Right renal cortex interstitium (tissue), 3 donors: ENCODE measurements around the gene FCRL4. TPM values are rescaled to one million over a fixed set of nuclear protein-coding genes. Genes with fewer than 3 reads are reported as not detected.

Experiments
- DNase-seq, 3 donors: peaks; one replicate each; pipeline ENCODE4 v3.0.0-alpha.2; 2013; ENCODE audit warnings: low read depth in 3 of 3, low spot score in 2 of 3
- polyA plus RNA-seq, 3 donors: library from polyadenylated mRNA; unstranded; fragments of 120-200 nt; gene quantifications; one replicate each; pipeline ENCODE4 v1.2.1, GENCODE V29; 2013; ENCODE audit not compliant: insufficient read length in 3 of 3

The FCRL4 gene
- not detected for polyA plus RNA-seq

DNA sequence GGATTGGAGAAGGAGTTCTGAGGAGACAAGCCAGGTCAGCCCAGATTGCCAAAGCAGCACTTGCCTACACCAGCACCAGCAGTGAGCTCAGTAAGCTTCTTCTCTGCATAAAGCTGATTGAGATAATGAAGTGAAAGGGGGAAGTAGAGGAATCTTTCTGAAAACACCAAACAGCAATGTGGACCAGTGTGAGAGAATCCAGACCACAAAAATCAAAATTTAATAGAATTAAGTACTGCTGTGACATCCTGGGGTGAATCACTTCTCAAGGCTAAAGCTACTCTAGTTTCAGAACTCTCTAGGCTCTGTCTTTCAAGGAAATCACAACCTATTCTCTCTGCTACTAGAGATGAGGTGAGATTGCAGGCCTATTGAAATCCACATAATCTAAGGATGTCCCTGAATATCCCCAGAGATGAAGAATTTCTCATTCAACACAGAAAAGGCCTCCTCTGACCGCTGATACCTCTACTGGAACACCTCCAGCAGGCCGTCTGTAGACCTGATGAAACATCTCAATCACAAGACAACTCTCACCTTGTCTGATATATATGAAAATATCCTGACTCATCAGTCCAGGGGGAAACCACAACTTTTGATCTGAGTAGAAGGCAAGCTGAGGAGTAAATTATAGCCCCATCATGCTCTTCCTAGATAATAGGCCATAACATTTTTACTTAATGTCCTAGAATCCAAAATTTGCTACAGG is at the start of gene FCRL4:
FCRL4 (minus strand) TSS at position 127 of the 709 bp plus-strand sequence. CDS start 141 bp downstream, outside the sequence.
- DNase-seq: no peak

DNA sequence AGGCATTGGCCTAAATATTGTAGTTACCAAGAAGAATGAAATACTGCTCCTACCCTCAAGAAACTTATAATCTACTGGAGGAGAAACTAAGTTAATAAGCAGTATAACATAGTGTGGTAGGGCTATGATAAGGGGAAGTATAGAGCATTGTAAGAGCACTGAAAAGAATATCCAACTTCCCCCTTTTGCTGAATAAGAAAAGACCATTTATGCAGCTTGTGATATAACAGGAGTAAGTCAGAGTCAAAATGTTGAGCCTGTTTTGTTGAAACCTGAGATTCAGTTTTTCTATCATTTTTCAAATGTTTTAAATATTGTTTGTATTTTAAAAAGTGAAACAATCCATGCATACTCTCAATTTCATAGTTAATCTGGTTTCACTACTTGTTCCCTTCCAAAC is 48.3 kb upstream of the FCRL4 start:
- DNase-seq: no peak

DNA sequence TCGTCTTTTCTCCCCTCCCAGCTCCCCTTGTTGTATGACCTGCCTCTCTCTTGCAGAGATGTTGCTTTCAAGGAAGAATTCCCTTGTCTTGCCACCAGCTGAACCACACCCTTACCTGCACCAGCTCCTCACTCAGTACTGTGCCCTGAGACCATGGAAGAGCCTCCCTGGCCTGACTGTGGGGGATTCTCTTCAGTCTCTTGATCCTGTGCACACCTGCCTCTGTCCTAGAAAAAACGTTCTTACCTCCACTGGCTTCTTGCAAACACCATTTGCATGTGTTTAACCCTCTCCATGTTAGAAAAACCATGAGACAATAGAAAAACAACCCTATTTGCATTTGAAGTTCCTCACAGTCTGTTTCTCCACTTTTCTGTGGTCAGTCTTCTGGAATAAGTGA is 43.3 kb upstream of the FCRL4 start:
- no peak for DNase-seq

DNA sequence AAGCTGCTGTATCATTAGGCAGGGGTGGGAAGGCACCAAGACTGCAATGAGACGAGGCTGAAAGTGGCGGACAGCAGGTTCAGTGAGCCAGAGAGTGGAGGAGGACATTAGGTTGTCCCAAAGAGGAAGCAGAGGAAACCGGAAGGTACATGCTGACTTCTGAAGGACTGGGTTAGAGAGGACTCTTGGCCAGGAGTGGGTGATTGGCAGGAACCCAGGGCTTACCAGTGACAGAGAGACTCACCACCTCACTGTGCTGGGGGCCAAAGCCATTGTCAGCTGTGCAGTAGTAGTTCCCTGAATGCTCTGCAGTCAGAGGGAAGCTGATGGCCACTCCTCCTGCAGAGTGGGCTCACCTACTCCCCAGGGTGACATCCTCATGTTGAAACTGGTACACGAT is 41.9 kb upstream of the FCRL4 start:
- no peak for DNase-seq

DNA sequence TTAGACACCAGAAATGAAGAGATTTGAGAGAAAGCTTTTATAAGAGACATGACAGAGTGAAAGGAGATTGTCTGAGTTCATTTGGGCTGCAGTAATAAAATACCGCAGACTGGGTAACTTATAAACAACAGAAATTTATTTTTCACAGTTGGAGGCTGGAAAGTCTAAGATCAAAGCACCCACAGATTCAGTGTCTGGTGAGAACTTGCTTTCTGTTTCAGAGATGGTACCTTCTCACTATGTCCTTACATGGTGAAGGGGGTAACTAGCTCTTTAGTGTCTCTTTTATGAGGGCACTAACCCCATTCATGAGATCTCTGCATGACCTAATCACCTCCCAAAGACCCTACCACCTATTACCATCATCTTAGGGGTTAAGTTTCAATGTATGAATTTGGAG is 30.9 kb upstream of the FCRL4 start:
- no peak for DNase-seq

DNA sequence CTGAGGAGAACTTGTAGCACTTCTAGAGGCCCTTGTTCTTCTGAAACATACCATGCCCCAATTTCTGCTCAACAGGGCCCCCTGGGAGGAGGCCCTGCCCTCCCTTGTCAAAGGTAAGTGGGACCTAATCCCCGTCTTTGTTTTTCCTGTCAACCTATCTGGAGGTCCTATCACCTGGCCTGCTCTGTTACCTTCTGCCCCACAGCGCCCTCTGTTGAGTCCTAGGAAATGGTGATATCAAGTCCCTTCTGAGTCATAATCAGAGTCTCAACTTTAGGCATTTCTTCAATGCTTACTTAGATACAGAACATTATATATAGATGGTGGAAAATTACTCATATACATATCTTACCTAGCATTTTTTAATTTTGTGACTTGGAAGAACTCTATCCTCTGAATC is 28.2 kb upstream of the FCRL4 start:
- no peak for DNase-seq

DNA sequence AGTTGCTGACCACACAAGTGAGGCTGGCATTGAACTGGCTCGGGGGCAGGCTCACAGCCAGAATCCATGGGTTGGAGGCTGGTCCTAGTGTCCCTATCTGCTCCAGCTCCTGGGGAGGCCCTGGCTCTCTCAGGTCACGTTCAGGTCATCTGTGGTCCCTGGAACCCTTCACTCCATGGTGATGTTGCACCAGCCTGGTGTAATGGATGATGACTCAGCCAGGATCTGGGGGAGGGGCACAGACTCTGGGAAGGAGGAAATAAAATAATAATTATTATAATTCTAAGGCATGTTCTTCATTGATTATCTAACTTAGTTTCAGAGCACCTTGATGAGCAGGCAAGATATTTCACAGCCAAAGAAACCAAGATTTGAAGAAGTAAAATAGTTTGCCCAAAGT is 26.6 kb upstream of the FCRL4 start:
- no peak for DNase-seq

DNA sequence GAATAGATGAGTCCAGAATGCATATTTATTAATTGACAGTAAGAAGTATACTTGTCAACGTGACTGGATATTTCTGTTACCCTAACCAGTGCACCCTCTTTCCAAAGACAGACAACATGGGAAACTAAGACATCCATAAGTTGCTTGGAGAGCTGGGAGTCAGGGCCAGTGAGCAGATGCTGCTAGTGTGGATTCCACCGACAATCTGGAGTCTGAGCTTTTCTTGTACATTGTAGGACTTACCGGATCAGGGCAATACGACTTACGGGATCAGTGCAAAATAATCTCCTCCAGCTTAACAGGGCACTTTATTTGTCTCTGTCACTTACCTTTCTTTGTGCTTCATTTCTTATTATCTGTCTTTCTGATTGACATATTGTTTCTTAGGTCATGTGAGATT is 24.6 kb upstream of the FCRL4 start:
- no peak for DNase-seq

DNA sequence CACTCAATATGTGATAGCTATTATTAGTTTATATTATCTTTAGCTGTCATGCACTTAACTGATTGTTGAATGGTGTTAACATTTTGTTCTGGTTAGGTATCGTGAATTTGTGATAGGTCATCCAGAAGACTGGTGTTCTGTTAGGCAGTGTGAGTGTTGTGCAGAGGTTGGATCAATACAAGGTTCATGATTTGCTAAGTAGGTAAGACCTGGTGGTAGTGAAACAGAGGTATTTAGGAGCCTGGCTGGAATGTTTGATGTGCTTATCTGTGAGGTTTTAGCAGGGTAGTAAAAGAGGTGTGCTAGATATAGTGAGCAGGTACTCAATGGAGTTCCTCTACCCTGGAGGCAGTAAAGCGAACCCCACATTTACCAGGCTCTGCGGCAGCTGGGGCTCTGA is 20.3 kb upstream of the FCRL4 start:
- DNase-seq: no peak

DNA sequence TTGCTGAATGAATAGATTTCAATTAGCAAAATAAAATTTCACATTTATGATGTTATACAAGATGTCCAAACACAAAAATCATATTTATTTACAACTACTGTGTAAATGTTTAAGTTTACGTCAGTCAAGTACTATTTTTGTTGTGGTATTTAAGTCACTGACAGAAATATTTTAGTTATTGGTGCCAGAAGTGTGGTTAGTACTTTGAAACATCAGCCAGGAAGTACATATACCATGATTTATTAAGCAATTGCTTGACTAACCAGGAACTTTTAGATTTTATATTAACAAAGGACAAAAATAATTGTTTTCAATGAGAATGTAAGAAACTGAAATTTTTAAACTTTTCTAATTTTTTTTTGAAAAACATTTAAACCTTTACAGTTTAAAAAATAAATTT is 2.4 kb upstream of the FCRL4 start:
- no peak for DNase-seq

DNA sequence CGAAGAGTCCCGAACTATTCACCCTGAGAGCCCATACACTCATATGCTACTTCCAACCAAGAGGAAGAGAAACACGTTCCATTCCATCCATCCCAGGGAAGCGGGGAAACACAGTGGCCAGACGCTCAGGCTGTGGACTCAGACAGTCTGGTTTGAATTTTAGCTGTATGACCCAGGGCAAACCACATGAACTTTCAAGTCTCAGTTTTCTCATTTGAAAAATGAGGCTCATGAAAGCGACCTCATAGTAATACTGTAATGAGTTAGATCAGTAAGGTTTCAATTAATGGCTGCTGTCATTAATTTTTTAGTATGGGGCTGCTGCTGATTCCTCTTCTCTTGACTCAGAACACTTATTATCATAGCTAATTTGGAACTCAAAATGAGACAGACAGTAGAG is 1.5 kb downstream of the FCRL4 start:
- DNase-seq: no peak

DNA sequence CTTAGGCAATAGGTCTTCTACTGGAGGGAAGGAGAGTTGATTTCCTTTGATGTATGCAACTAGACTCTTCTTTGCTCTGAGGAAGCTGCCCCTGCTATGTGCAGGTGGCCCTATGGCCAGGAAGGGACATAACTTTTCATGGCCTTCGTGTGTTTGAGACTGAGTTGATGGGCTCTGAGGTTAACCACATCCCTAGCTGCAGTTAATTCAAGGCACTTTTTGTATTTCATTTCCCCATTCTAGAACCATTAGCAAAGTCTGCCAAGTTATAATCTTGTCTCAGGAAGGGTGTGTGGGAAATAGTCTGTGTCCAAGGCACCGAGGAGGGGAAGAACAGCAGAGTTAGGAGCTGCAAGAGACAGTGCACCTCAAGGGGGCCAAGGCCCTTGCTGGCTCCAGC is 2.5 kb downstream of the FCRL4 start:
- no peak for DNase-seq

DNA sequence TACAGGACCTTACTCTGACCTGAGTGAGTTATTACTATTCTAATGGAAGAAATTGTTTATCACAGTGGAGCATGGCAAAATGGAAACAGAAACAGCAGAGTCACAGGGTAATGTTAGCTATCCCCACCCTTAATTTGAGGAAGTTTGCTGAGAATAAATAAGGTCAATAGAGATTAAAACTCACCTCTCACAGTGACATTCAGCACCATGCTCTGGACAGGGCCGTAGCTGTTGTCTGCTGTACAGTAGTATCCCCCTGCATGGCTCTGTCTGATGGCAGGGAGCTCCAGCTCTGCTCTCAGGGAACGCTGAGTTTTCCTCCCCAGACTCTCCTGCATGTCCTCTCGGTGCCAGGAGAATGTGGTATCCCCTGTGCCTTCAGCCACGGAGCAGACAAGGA is 11.9 kb downstream of the FCRL4 start:
- peak in 1 of 3 donors; percentile 4 for DNase-seq

DNA sequence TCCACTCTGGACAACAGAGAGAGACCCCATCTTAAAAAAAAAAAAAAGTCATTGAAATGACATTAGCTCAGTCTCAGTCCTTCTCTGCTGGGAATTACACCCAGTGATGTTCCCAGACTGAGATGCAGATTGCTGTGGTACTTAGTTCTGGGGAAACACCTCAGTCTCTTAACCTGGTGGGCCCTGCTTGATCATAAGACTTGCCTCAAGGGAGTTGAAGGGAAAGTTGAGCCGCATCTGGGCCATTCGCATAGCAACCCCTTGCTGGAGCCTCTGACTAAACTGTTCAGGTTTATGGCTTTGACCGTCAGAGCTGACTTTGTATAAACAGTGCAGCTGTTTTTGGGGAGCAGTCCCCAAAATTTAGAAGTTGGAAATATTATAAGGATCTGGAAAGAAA is 13.4 kb downstream of the FCRL4 start:
- no peak for DNase-seq

DNA sequence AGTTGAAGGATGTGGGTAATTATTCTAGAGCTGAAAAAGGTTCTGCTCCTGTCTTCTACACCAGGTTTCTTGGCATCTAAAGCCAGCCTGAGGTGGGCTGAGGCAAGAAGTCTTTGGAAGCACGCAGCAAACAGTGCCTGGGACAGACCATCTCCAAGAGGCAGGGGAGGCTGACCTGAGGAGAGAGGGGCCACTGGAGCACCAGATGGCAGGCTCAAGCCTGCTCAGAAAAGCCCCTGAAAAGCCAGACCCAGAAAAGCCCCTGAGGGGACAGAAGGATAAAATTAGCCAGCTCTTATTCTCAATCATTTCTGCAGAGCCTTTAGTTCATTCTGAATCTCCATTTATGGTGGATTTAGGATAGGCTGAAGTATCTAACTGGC is 17.1 kb downstream of the FCRL4 start:
- no peak for DNase-seq

DNA sequence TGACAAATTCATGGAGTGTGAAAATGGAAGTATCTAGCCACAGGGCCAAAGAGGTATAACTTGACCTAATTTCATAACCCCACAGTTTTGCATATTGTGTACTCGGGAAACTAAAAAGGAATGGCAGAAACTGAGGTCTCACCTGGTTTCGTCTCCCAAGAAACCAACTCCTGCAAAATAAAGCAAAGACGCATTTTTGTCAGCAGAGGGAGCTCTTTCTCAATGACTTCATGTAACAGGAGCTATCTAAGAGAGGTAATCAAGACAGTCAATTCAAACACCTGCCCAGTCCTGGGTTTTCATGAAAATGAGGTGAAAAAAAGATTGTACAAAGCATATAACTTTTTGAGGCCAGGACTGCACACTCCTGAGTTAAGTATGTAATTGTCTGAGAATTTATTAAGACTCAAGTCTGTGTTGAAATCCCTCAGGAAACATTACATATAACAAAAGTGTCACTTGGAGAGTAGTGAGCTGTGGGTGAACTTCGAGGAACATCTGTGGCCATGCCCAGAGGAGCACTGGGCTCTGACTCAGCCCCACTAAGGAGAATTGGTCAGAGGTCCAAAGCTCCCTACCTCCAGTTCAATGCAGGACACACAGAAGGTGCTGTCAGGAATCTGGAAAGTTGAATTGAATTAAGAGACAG is 17.6 kb downstream of the FCRL4 start:
- DNase-seq: peak; percentile 31 to 66 (median 38)

DNA sequence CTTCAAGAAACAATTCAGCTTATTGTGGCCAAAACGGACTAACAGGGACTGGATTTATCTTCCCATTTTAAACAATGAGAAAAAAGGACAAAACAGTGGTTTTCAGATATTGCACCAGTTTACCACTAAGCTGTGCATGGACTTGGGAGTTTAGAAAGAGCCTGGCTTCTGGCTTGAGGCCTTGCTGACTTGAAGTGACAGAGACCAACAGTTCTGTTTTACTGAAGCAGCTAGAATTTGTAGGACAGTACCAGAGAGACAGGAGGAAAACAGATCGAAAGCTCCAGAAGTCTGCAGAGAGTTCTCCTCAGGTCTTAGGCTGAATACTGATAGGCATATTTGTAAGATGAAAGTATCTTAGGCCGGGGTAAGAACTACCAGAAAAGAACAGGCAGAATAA is 20.5 kb downstream of the FCRL4 start:
- DNase-seq: no peak

DNA sequence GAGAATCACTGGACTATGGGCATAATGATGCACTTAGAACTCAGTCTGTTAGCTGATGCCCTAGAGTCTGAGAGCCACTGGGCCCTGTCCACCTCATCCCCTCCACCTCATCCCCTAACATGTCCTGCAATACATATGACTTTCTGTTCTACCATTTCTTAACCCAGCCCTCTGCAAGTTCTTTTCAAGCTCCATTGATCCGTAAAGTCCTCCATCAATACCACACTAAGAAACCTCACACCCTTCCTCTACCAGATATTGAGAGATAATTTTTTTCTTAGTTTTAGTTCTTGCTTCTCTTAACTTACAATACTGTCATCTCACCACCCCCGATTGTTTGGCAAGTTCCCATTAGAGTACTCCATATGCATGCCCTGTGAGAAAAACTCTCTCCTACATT is 22.1 kb downstream of the FCRL4 start:
- DNase-seq: no peak

DNA sequence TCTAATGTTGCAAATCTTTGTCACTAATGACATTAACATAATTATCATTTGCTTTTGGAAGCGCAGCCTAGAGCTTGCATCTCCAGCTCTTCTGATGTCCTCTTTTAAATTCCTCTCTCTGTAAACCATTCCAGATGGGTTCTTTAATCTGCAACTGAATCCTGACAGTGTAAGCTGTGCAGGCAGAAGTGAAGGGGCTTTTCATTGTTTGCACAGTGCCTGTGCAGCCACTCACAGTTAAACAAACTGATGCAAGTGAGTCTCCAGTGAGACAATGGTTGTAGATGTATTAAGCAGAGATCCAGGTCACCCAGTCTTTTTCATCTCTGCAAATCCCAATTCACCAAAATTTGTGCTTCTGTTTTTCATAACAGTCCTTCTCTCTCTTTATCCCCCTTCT is 23.0 kb downstream of the FCRL4 start:
- DNase-seq: no peak

DNA sequence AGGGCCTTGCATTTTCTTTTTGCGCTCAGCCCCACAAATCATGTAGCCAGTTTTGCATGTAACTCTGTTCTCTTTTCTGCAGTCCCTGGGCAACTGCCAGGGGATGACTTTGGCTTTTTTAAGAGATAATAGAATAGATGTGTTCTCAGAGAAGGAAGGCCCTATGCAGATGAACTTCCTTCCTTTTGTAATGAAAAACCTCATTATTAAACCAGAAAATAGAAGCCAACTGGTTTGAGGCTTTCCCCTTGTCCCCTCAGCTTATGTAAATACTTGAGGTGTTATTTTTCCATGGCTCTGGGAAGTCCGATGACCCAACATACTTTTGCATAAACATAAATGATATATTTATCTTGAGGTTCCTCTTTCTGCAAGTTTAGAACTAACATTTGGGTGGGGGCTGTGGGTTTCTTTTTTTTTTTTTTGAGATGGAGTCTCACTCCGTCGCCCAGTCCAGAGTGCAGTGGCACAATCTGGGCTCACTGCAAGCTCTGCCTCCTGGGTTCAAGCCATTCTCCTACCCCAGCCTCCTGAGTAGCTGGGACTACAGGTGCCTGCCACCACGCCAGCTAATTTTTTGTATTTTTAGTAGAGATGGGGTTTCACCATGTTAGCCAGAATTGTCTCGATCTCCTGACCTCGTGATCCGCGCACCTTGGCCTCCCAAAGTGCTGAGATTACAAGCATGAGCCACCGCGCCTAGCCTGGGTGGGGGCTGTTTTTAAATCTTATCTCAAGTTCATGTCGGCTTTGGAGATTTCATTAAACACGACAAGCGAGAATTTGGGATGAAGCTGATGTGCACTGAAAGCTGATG is 31.2 kb downstream of the FCRL4 start:
- DNase-seq: no peak

DNA sequence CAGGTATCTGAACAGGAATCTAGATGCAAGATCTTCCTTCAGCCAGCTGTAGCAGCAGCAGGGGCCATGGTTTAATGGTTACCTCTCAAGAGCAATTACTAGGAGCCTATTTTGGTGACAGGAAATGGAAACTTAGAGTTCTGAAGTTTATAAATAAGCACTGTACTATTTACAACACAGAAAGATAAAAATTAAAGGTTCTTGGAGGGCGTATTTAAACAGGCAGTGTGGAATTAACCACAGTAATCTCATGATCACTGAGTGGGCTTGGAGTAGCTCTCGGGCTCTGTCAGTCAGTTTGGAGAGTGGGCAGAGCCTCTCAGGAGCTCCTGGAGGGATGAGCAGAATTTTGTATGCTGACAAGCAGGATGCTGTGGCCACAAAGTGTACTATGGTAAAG is 35.4 kb downstream of the FCRL4 start:
- no peak for DNase-seq

DNA sequence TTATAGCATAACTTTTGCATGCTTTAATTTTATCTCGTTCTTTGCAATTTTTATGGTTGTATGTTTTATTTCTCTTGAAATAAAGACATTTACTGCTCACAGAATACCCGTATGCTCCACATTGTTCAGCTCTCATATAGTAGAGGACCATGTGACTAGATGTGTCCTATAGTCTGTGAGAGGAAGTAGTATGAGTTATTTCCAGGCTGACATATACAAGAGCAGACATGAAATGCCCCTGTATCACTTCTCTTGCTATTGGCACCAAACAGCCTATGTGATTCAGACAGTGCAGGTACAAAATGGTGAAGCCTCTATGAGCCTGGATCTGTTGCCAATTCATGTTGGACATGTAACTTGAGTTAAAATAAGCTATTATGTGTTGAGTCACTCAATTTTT is 39.8 kb downstream of the FCRL4 start:
- no peak for DNase-seq
